Astrocyte of the cerebellum (primary cell): ENCODE data around the gene PDE4D.

Source experiments
- DNase-seq: peaks from one replicate; pipeline ENCODE4 v3.0.0-alpha.2; 2011; ENCODE audit warnings: low read depth
- H3K4me3 ChIP-seq: 2 replicates; pipeline ENCODE4 v1.5.1; 2011; ENCODE audit warnings: mild to moderate bottlenecking, low read depth, low read length, moderate library complexity
- CTCF ChIP-seq: IDR thresholded peaks from 2 replicates; pipeline ENCODE4 v1.5.1; 2012; ENCODE audit warnings: low read length, low read depth, moderate library complexity, mild to moderate bottlenecking; ENCODE audit errors: missing control alignments
- in situ Hi-C: cut with HindIII; loops from 2 replicates; pipeline ENCODE4 v1.10.0; 2017; ENCODE audit warnings: low sequenced_read_pairs

Gene PDE4D

GRCh38 chr5:59209758-59210359 is 683.7 kb downstream of the PDE4D start:
- peak; percentile 49 for DNase-seq
- TF ChIP-seq CTCF: no peak
- in situ Hi-C loops: no loop called here
- no peak overlapping the region for H3K4me3 ChIP-seq

GRCh38 chr5:59208474-59208873 is 685.1 kb downstream of the PDE4D start:
- no peak overlapping the region for H3K4me3 ChIP-seq
- TF ChIP-seq CTCF: no peak
- in situ Hi-C loops: no loop called here

GRCh38 chr5:59207401-59207800 is 686.1 kb downstream of the PDE4D start:
- in situ Hi-C loops: no loop called here
- TF ChIP-seq CTCF: no peak
- H3K4me3 ChIP-seq: no peak overlapping the region
- DNase-seq: no peak

More at GRCh38 chr5:59208474-59208873, 685.1 kb downstream of the PDE4D start:
- no peak for DNase-seq

- TF ChIP-seq CTCF: no peak
- peak; percentile 28 for DNase-seq
- H3K4me3 ChIP-seq: no peak overlapping the region
- in situ Hi-C loops: no loop called here
Observed at GRCh38 chr5:59206132-59206581, 687.4 kb downstream of the PDE4D start.

- in situ Hi-C loops: no loop called here
- no peak for TF ChIP-seq CTCF
- DNase-seq: no peak
- no peak overlapping the region for H3K4me3 ChIP-seq
Observed at GRCh38 chr5:59204114-59204897, 689.2 kb downstream of the PDE4D start.

- no peak overlapping the region for H3K4me3 ChIP-seq
- in situ Hi-C loops: no loop called here
- TF ChIP-seq CTCF: no peak
- no peak for DNase-seq
Observed at GRCh38 chr5:59199868-59200267, 693.7 kb downstream of the PDE4D start.
